Measurements from ENCODE around the gene TIAM2.
"Not testable (repeated sequence)": the region's sequence is repeated elsewhere in the genome, so short reads cannot be mapped to it uniquely, and the experiment has no call there.

TIAM2 gene

GRCh38 chr6:154991207-154991606 lies 3.9 kb upstream of the TIAM2 start:
- no peak for DNase-seq (ENCODE audit: low read depth)

- no peak for DNase-seq (ENCODE audit: low read depth)
Observed at GRCh38 chr6:154993026-154993425, 2.1 kb upstream of the TIAM2 start.

- DNase-seq (ENCODE audit: low read depth), result no peak
Observed at GRCh38 chr6:154993710-154994109, 1.4 kb upstream of the TIAM2 start.

GRCh38 chr6:154994836-154995253 lies 270 bp upstream of the TIAM2 start:
- no peak for DNase-seq (ENCODE audit: low read depth)

- DNase-seq (ENCODE audit: low read depth), result no peak
Observed at GRCh38 chr6:154996016-154996590, 988 bp downstream of the TIAM2 start.

- DNase-seq (ENCODE audit: low read depth), result no peak
Observed at GRCh38 chr6:154996841-154997311, 1.8 kb downstream of the TIAM2 start.

GRCh38 chr6:154998855-154999254 lies 3.7 kb downstream of the TIAM2 start:
- no peak for DNase-seq (ENCODE audit: low read depth)

- DNase-seq (ENCODE audit: low read depth), result no peak
Observed at GRCh38 chr6:155001482-155001881, 6.4 kb downstream of the TIAM2 start.

- no peak for DNase-seq (ENCODE audit: low read depth)
Observed at GRCh38 chr6:155001934-155002333, 6.8 kb downstream of the TIAM2 start.

GRCh38 chr6:155003476-155003875 lies 8.4 kb downstream of the TIAM2 start:
- no peak for DNase-seq (ENCODE audit: low read depth)

GRCh38 chr6:155004017-155004416 lies 8.9 kb downstream of the TIAM2 start:
- DNase-seq (ENCODE audit: low read depth), result no peak

- DNase-seq (ENCODE audit: low read depth), result no peak
Observed at GRCh38 chr6:155004576-155005372, 9.7 kb downstream of the TIAM2 start.

- no peak for DNase-seq (ENCODE audit: low read depth)
Observed at GRCh38 chr6:155008625-155009024, 13.5 kb downstream of the TIAM2 start.

GRCh38 chr6:155010940-155011339 lies 15.8 kb downstream of the TIAM2 start:
- DNase-seq (ENCODE audit: low read depth), result no peak

GRCh38 chr6:155011809-155012291 lies 16.7 kb downstream of the TIAM2 start:
- DNase-seq (ENCODE audit: low read depth), result no peak

GRCh38 chr6:155013457-155013876 lies 18.4 kb downstream of the TIAM2 start:
- no peak for DNase-seq (ENCODE audit: low read depth)

- DNase-seq (ENCODE audit: low read depth), result no peak
Observed at GRCh38 chr6:155014137-155014536, 19.0 kb downstream of the TIAM2 start.

- DNase-seq (ENCODE audit: low read depth), result no peak
Observed at GRCh38 chr6:155014670-155015300, 19.7 kb downstream of the TIAM2 start.

- not testable (repeated sequence) for DNase-seq (ENCODE audit: low read depth)
Observed at GRCh38 chr6:155018415-155018814, 23.3 kb downstream of the TIAM2 start.

GRCh38 chr6:155021680-155022079 lies 26.6 kb downstream of the TIAM2 start:
- no peak for DNase-seq (ENCODE audit: low read depth)

- DNase-seq (ENCODE audit: low read depth), result no peak
Observed at GRCh38 chr6:155022721-155023120, 27.6 kb downstream of the TIAM2 start.

GRCh38 chr6:155023717-155024116 lies 28.6 kb downstream of the TIAM2 start:
- DNase-seq (ENCODE audit: low read depth), result no peak

Data from activated T-cell treated with anti-CD3 and anti-CD28 coated beads for 24 hours (primary cell).